GM12801 (cell line): ENCODE data around the gene GNPDA1.

Source experiments
- CTCF ChIP-seq: IDR thresholded peaks from one replicate; pipeline ENCODE4 v1.5.1; 2011; ENCODE audit warnings: control low read depth; ENCODE audit not compliant: insufficient read length; ENCODE audit errors: extremely low read depth

GNPDA1 gene

GRCh38 chr5:142046191-142046590, 33.4 kb upstream of the GNPDA1 start:
- TF ChIP-seq CTCF: no peak

GRCh38 chr5:142040285-142040684, 27.5 kb upstream of the GNPDA1 start:
- no peak for TF ChIP-seq CTCF

- no peak for TF ChIP-seq CTCF
These were observed 25.9 kb upstream of the GNPDA1 start for GRCh38 chr5:142038735-142039134.

GRCh38 chr5:142036918-142037317, 24.1 kb upstream of the GNPDA1 start:
- no peak for TF ChIP-seq CTCF

GRCh38 chr5:142034994-142035393, 22.2 kb upstream of the GNPDA1 start:
- no peak for TF ChIP-seq CTCF

- TF ChIP-seq CTCF: no peak
These were observed 20.2 kb upstream of the GNPDA1 start for GRCh38 chr5:142032747-142033631.

GRCh38 chr5:142032150-142032549, 19.3 kb upstream of the GNPDA1 start:
- no peak for TF ChIP-seq CTCF

GRCh38 chr5:142025637-142026036, 12.8 kb upstream of the GNPDA1 start:
- no peak for TF ChIP-seq CTCF
